Omental fat pad (tissue), 4 donors: ENCODE measurements around the gene PCBD1. TPM values are rescaled to one million over a fixed set of nuclear protein-coding genes. Genes with fewer than 3 reads are reported as not detected.
A peak's percentile ranks its signal among the peaks of the same experiment; 100 is the strongest.

ENCODE experiments used
- ATAC-seq: fragments of 150-250 bp; one replicate; pipeline ENCODE4 v1.9.1; 2016; ENCODE audit warnings: mild to moderate bottlenecking, moderate library complexity; ENCODE audit not compliant: low FRiP score
- DNase-seq: peaks from one replicate; pipeline ENCODE4 v3.0.0-alpha.2; 2019; ENCODE audit warnings: low spot score
- total RNA-seq, 4 donors: library from RNA; depleted of rRNA; stranded (reverse); fragments of >200 nt; gene quantifications; one replicate each; pipeline ENCODE4 v1.1.0, GENCODE V29; 2016
- TF ChIP-seq, protein P1 (sequence below), 3 donors: fragments of 450-650 bp; IDR thresholded peaks; one replicate each; pipeline ENCODE4 v1.5.1; 2016 to 2017; ENCODE audit warnings: antibody characterized with exemption in 3 of 3, mild to moderate bottlenecking in 3 of 3, moderate library complexity in 2 of 3

PCBD1 gene
- total RNA-seq, 4 donors from 2014 or later = 47.0 to 77.2 (median 64.3) TPM

- no peak for ATAC-seq
- DNase-seq = no peak
- TF ChIP-seq, protein P1, sequence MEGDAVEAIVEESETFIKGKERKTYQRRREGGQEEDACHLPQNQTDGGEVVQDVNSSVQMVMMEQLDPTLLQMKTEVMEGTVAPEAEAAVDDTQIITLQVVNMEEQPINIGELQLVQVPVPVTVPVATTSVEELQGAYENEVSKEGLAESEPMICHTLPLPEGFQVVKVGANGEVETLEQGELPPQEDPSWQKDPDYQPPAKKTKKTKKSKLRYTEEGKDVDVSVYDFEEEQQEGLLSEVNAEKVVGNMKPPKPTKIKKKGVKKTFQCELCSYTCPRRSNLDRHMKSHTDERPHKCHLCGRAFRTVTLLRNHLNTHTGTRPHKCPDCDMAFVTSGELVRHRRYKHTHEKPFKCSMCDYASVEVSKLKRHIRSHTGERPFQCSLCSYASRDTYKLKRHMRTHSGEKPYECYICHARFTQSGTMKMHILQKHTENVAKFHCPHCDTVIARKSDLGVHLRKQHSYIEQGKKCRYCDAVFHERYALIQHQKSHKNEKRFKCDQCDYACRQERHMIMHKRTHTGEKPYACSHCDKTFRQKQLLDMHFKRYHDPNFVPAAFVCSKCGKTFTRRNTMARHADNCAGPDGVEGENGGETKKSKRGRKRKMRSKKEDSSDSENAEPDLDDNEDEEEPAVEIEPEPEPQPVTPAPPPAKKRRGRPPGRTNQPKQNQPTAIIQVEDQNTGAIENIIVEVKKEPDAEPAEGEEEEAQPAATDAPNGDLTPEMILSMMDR (IDR thresholded peaks at IDR 0.05) = no peak
Observed at GRCh38 chr10:70906953-70907636, 18.7 kb upstream of the PCBD1 start.

- TF ChIP-seq, protein P1 (IDR thresholded peaks at IDR 0.05) = no peak
- ATAC-seq = no peak
- no peak for DNase-seq
Observed at GRCh38 chr10:70906031-70906783, 17.8 kb upstream of the PCBD1 start.

- no peak for DNase-seq
- TF ChIP-seq, protein P1 (IDR thresholded peaks at IDR 0.05) = no peak
Observed at GRCh38 chr10:70905071-70906021, 17.0 kb upstream of the PCBD1 start.

DNA sequence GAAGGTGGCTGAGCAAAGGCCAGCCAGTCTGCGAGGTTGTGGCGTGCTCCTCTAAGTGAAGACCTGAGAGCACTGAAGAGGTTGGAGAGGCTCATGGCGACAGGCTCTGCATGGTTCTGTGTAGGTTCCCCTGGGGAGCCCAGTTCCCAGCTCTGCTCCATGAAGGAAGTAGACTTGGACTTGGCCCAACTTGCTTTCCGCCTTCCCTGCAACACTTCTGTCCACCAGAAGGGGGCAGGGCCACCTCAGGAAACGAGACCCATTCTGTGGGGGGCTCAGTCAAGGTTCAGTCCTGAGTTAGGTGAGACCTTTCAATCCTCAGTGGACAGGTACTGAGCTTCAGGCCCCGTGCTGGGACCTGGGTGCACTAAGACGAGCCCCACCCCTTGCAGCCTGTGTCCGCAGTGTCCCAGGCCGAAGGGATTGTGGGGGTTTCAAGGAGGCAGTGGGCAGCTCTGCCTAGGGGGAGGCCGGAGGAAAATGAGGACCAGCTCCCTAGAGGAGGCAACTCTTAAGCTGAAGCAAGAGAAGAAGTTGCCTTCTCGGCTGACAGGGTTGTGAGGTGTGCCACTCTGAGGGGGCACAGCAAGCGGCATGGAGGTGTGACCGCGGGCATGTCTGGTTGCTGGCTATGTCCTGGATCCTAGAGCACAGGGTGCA, 15.0 kb upstream of the PCBD1 start:
- DNase-seq (peak; percentile 46), ATAC-seq (no peak)
- TF ChIP-seq, protein P1 (IDR thresholded peaks at IDR 0.05) = peak in 1 of 3 donors; percentile 52

More at GRCh38 chr10:70905071-70906021, 17.0 kb upstream of the PCBD1 start:
- no peak for ATAC-seq

- ATAC-seq (no peak), DNase-seq (no peak)
- TF ChIP-seq, protein P1 (IDR thresholded peaks at IDR 0.05) = no peak
Observed at GRCh38 chr10:70902661-70903261, 14.4 kb upstream of the PCBD1 start.

DNA sequence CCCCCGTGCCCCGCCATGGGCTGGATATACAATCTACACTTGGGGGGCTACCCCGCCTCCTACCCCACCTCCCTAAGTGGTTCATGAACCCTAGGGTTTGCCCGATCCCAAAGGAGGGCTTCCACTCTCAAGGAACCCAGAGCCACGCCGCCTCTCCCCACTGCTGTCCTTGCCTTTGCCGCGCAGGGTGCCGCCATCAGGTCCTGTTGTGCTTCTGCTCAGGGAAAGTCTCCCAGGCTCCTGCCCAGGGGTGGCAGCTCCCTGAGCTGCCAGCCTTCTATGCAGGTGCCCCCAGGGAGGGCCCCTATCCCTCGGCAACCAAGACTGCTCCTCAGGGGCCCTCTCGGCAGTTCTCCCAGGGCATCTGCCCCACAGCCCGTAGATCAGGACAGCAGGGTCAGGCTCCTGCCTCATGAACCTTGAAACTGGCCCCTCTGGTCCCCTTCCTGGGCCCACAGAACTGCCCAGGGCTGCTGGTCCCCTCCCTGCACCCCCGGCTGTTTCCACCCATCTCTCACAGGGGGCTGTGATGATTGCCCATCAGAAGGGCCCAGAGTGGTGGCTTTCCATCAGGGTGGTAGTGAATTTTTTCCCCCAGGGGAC, 13.0 kb upstream of the PCBD1 start:
- no peak for DNase-seq
- TF ChIP-seq, protein P1 (IDR thresholded peaks at IDR 0.05) = no peak
- no peak for ATAC-seq
